Measurements from ENCODE around the gene KCNE3.
"Not testable (repeated sequence)": the region's sequence is repeated elsewhere in the genome, so short reads cannot be mapped to it uniquely, and the experiment has no call there.

KCNE3 gene

GRCh38 chr11:74444173-74444826, 23.0 kb downstream of the KCNE3 start:
- DNase-seq (ENCODE audit: low read depth in 4 of 4, low spot score in 1 of 4) = no peak

GRCh38 chr11:74443071-74443864, 24.1 kb downstream of the KCNE3 start:
- no peak for DNase-seq (ENCODE audit: low read depth in 4 of 4, low spot score in 1 of 4)

- DNase-seq (ENCODE audit: low read depth in 4 of 4, low spot score in 1 of 4) = no peak
Observed at GRCh38 chr11:74442636-74443035, 24.7 kb downstream of the KCNE3 start.

DNA sequence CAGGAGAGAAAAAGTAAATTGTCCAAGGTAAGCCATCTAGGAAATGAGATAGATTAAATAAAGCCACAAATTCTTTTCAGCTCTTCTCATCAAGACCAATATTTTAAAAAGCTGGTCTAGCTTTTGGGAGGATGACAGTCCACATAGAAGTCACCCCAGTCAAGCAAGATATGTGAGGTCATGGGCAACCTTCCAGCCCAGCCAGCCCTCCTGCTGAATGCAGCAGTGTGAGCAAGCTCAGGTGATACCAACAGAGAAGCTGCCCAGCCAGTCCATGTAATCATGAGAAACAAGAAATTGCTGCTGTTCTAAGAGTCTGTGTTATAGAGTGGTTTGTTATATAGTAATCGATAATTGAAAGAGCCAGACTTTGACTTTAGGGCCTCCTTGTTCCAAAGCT, 28.7 kb downstream of the KCNE3 start:
- no peak for DNase-seq (ENCODE audit: low read depth in 4 of 4, low spot score in 1 of 4)

GRCh38 chr11:74437441-74438042, 29.8 kb downstream of the KCNE3 start:
- DNase-seq (ENCODE audit: low read depth in 4 of 4, low spot score in 1 of 4) = no peak

DNA sequence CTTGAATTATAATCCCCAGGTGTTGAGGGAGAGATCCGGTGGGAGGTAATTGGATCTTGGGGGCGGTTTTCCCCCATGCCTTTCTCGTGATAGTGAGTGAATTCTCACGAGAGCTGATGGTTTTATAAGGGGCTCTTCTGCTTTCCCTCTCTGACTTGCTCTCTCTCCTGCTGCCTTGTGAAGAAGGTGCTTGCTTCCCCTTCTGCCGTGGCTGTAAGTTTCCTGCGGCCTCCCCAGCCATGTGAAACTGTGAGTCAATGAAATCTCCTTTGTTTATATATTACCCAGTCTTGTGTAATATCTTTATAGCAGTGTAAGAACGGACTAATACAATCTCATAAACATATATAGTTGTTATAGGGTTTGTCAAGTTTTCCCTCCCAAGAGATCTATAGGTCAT, 32.8 kb downstream of the KCNE3 start:
- DNase-seq (ENCODE audit: low read depth in 4 of 4, low spot score in 1 of 4) = no peak

GRCh38 chr11:74429205-74429604, 38.1 kb downstream of the KCNE3 start:
- no peak for DNase-seq (ENCODE audit: low read depth in 4 of 4, low spot score in 1 of 4)

GRCh38 chr11:74427384-74427886, 39.9 kb downstream of the KCNE3 start:
- DNase-seq (ENCODE audit: low read depth in 4 of 4, low spot score in 1 of 4) = no peak

DNA sequence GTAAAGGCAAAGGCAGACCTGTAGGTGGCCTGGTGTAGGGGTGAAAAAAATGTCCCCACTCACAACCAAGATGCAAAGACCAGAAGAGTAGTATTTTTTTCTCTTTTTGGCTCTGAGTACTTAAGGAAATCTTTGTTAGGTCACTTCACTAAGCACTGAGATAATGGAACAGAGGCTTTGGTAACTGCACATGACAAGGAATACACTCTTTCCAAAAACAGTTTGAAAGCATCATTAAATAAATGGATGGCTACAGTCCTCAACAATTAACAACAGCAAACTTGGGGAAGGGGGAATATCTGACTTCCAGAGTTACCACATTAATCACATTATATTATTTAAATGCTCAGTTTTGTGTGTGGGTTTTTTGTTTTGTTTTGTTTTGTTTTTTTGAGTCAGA, 42.2 kb downstream of the KCNE3 start:
- DNase-seq (ENCODE audit: low read depth in 4 of 4, low spot score in 1 of 4) = no peak

- DNase-seq (ENCODE audit: low read depth in 4 of 4, low spot score in 1 of 4) = no peak
Observed at GRCh38 chr11:74418509-74418895, 48.8 kb downstream of the KCNE3 start.

DNA sequence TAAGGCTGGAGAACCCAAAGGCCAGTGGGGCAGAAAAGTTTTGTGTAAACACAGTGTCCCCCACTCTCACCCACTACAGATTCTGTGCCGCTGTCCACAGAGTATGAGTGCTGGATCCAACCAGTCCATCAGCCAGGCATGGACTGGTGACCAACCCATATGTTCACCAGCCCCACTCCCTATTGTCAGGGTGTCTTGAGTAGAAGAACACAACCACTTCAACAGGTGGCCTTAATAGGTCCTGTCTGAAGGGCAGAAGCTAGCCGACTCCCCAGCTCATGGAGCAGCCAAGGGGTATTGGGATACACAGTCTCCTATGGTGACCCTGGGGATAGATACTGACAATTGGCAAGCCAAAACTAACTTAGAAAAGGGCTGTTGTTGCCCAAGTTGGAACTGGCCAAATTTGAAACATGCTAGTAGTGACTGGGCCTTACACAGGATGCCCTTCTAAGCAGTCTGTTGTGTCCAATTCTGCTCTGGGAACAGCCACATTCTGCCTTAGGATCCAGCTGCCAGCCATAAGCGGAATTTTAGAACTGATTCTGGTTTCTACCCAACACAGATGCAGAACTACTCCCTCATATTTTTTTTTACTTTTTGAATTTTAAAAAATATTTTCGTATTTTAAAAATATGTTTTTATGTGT, 49.4 kb downstream of the KCNE3 start:
- DNase-seq (ENCODE audit: low read depth in 4 of 4, low spot score in 1 of 4) = no peak

- no peak for DNase-seq (ENCODE audit: low read depth in 4 of 4, low spot score in 1 of 4)
Observed at GRCh38 chr11:74417379-74417804, 50.0 kb downstream of the KCNE3 start.

- DNase-seq (ENCODE audit: low read depth in 4 of 4, low spot score in 1 of 4) = not testable (repeated sequence)
Observed at GRCh38 chr11:74416974-74417373, 50.4 kb downstream of the KCNE3 start.

DNA sequence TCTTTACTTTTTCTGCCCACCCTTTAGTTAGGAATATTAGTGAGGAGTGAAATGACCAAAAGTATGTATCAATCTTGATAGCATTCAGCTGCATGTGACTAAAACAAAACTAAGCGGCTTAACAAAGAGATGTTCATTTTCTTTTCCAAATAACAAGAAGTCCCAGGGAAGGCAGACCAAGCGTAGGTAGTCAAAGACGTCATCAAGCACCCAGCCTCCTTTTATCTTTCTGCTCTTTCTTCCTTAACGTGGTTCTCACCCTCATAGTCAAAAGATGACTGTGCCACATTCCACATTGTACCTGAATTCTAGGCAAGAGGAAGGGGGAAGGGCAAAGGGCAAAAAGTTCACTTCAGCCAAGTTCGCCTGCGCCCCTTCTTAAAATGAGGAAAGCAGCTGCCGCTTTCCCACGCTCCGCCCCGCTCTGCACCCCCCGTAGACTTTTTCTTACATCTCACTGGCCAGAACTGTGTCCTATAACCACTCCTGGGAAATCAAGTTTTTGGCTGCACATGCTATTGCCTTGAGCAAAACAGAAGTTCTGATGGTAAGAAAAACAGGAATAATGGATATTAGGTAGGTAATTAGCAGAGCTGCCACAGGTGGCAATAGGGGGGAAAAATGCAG, 54.5 kb downstream of the KCNE3 start:
- no peak for DNase-seq (ENCODE audit: low read depth in 4 of 4, low spot score in 1 of 4)

DNA sequence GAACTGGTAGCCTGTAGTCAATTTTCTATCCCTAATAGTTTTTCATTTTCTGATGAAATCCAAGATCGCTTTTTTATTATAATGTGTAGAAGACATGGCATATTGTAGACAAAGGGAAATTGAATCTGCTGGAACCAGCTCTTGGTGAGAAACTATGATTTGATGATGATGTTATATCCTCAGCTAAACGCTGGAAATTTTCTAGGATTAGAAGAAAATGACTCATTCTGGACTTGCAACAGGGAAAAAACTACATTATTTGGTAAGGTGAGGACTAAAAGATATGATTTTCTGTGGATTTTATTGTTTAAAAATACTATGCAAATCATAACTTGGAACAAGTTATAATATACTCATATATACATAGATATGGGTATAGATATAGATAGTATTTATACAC, 55.0 kb downstream of the KCNE3 start:
- no peak for DNase-seq (ENCODE audit: low read depth in 4 of 4, low spot score in 1 of 4)

DNA sequence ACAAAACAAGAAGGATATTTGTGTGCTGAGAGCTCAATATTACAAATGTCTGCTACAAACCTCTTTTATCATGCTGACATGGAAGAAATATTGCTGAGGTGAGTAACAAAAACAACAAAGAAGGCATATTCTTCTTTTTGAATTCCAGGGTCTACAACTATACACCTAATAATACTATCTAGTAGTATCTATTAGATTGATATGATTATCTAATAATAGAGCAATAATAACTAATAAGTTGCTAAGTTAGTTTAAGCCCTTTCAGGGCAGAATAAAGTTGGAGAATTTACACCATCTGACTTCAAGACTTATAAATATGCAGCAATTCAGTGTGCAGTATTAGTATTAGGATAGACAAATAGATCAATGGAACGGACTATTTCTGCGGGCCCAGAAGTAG, 57.7 kb downstream of the KCNE3 start:
- no peak for DNase-seq (ENCODE audit: low read depth in 4 of 4, low spot score in 1 of 4)
